ENCODE measurements around the gene SOX18. TPM values are rescaled to one million over a fixed set of nuclear protein-coding genes. Genes with fewer than 3 reads are reported as not detected.
A peak's percentile ranks its signal among the peaks of the same experiment; 100 is the strongest.

Gene SOX18
- total and polyA plus RNA-seq, 2 of the 8 experiments (the other 6 are each of a cell fraction or from before 2014, with no cell fraction given) = 0.09 TPM; not detected in 1

GRCh38 chr20:64041040-64041780 lies 8.2 kb downstream of the SOX18 start:
- Histone ChIP-seq H3K9ac (replicated peaks in 1 of 4; ENCODE audit: extremely low read depth in 1 of 4, low read depth in 3 of 4, low read length in 3 of 4) (no peak overlapping the region), H3K4ac (replicated peaks; ENCODE audit: insufficient read length, low read depth, low read length) (no peak overlapping the region), H3K27ac (ENCODE audit: low read depth, low read length) (no peak overlapping the region), H3K14ac (ENCODE audit: insufficient read length) (no peak overlapping the region), H3K79me2 (ENCODE audit: control insufficient read depth in 1 of 2, insufficient read depth in 2 of 2, low read length in 2 of 2) (no peaks in the 10 kb centered on the region), H4K91ac (replicated peaks; ENCODE audit: insufficient read length, low read length) (no peak overlapping the region), H2AFZ (ENCODE audit: low read length) (no peak overlapping the region), H3K18ac (ENCODE audit: extremely low read depth, low read length) (no peak overlapping the region), H3K4me3 (ENCODE audit: extremely low read depth in 1 of 4, insufficient read depth in 2 of 4, low read depth in 3 of 4, low read length in 4 of 4) (peak overlapping the region in 1 of 4 experiments; percentile 66; a peak in 1 of 8 replicates), H3K23me2 (ENCODE audit: low read depth, low read length) (peaks cover 3% of the 10 kb centered on the region; the same call in 1 of the 2 replicates), H4K5ac (ENCODE audit: insufficient read length, low read depth, low read length) (no peak overlapping the region), H4K8ac (ENCODE audit: extremely low read depth, insufficient read depth, low read length) (no peak overlapping the region), H3K9me3 (ENCODE audit: insufficient read depth in 2 of 2, low read depth in 1 of 2, low read length in 1 of 2) (no peaks in the 10 kb centered on the region), H3K4me2 (ENCODE audit: insufficient read depth in 1 of 2, low read depth in 2 of 2, low read length in 2 of 2) (peak overlapping the region in 1 of 2 experiments; percentile 63; a peak in 1 of 4 replicates), H2BK5ac (ENCODE audit: low read depth, low read length) (no peak overlapping the region), H3K36me3 (ENCODE audit: control insufficient read depth in 2 of 4, insufficient read depth in 4 of 4, low read length in 3 of 4) (no peaks in the 10 kb centered on the region; a peak in 1 of 8 replicates), H3K4me1 (replicated peaks in 1 of 4; ENCODE audit: control insufficient read depth in 3 of 4, insufficient read depth in 4 of 4, low read length in 3 of 4) (peaks cover 0 to 28% (median 14%) of the 10 kb centered on the region in 4 experiments; a peak in 6 of 7 replicates), H4K20me1 (replicated peaks in 1 of 2; ENCODE audit: control insufficient read depth in 1 of 2, insufficient read depth in 2 of 2, low read length in 2 of 2) (no peaks in the 10 kb centered on the region), H3K23ac (ENCODE audit: insufficient read length) (no peak overlapping the region), H2AK5ac (ENCODE audit: low read depth, low read length) (no peak overlapping the region), H2BK12ac (ENCODE audit: low read depth, low read length) (peak overlapping the region; percentile 43; the same call in 1 of the 2 replicates), H3K27me3 (replicated peaks in 1 of 4; ENCODE audit: control insufficient read depth in 3 of 4, extremely low read depth in 1 of 4, insufficient read depth in 3 of 4, low read length in 3 of 4) (peaks cover 21 to 76% (median 62%) of the 10 kb centered on the region in 4 experiments), H2BK20ac (ENCODE audit: low read length) (no peak overlapping the region), H3K79me1 (ENCODE audit: low read depth, low read length) (no peaks in the 10 kb centered on the region), H3K56ac (replicated peaks; ENCODE audit: insufficient read length, low read depth, low read length) (no peak overlapping the region), H2BK15ac (ENCODE audit: low read length) (no peak overlapping the region), H2BK120ac (replicated peaks; ENCODE audit: low read depth, low read length) (no peak overlapping the region)
- DNase-seq (ENCODE audit: low read depth in 1 of 2, low spot score in 2 of 2) (no peak), FAIRE-seq (no peak)
- 82% methylated on average over 15 of the region's 15 CpGs; no CpG with 5 or more reads in 1 of the 2 experiments for WGBS, 2 experiments (ENCODE audit: extremely low coverage in 1 of 2, insufficient coverage in 1 of 2, insufficient read length in 1 of 2, insufficient replicate concordance in 2 of 2, low coverage in 1 of 2, low lambda C conversion rate in 2 of 2, missing lambda C conversion rate in 1 of 2)
- CTCF ChIA-PET (ENCODE audit: partially characterized antibody) = interaction anchor here (0.6 to 7.3 kb wide), 14 partner anchors 9 to 220 kb away, joined by 3 to 73 read pairs (median 10); partner anchors contain the start of genes LKAAEAR1, OPRL1, PRPF6 and RGS19
- POLR2A ChIA-PET (ENCODE audit: partially characterized antibody) = interaction anchor here (0.7 to 3.5 kb wide), 6 partner anchors 12 to 185 kb away, joined by 3 to 24 read pairs (median 3); no protein-coding TSS in a partner anchor
- TF ChIP-seq USF2 (IDR thresholded peaks at IDR 0.05; ENCODE audit: low read length) (no peak), CEBPB (IDR thresholded peaks at IDR 0.05; ENCODE audit: low read depth, low read length) (0 out of 2 replicates have a peak, but pooled peaks have one; percentile 9)

All from H1 (cell line).